GM19324 (cell line): ENCODE data around the gene NUP98.

ENCODE experiments used
- ATAC-seq: cut with Tn5 transposase; IDR thresholded peaks from one replicate; pipeline ENCODE4 v1.9.1; 2021; ENCODE audit warnings: mild to moderate bottlenecking, moderate library complexity; ENCODE audit not compliant: unreplicated experiment, low FRiP score

Gene NUP98

DNA sequence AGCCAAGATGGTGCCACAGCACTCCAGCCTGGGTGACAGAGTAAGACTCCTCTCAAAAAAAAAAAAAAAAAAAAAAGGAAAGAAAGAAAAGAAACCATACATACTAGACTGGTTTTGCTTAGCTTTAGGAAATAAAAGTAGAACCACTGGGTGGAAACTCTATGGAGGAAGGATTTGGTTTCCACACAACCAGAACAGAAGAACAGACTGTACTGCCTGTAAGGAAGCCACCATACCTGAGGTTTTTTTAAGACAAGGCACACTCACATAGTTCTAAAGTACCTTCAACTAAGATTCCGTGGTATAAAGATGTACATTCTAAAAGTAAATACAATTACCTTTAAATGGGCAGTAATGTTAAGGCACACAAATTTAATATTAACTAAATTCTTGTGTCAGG is 58.6 kb downstream of the NUP98 start:
- ATAC-seq, result no peak

- ATAC-seq, result no peak
Observed at GRCh38 chr11:3738241-3738640, 59.1 kb downstream of the NUP98 start.

- no peak for ATAC-seq
Observed at GRCh38 chr11:3737386-3737933, 59.9 kb downstream of the NUP98 start.

DNA sequence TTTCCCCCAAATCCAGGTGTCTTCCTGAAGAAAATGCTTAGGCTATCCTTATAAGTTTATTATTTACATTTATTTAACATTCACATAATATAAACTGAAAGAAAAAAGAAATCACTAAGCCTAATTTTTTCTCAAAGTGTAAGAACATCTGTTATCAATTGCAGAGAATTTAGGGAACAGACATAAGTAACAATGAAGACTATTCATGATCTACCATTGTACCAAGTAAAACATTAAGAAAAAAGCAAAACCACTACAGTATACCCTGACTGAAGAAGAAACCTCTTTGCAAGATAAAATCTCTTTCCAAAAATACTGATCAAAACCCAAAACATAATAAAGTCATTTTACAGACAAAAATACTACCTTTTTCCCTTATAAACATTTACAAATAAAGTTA is 60.5 kb downstream of the NUP98 start:
- no peak for ATAC-seq

GRCh38 chr11:3735827-3736226 is 61.5 kb downstream of the NUP98 start:
- no peak for ATAC-seq

DNA sequence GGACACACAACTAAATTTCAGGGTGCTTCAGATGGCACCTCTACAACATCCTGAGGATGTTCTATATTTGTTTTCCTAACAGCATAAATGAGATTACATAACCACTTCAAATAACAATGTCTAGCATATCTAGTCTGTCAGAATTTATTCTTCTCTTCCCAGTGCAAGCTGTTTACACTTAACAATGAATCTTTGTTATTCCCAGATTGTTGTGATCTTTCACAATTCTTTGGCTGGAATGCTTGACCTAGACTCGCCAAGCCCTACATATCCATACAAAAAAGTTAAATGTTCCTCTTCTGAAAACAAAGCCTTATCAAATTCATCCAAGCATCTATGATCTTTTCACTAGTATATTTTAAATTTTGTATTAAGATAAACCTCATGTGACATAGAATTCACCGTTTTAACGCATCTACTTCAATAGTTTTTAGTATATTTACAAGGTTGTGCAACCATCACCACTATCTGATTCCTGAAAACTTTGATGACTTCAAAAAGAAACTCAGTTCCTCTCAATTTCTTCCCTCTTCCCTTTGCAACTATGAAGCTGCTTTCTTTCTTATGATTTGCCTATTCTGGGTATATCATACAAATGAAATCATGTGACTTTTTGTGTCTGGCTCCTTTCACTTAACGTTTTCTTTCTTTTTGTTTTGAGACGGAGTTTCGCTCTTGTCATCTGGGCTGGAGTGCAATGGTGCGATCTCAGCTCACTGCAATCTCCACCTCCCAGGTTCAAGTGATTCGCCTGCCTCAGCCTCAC is 64.5 kb downstream of the NUP98 start:
- ATAC-seq, result no peak

DNA sequence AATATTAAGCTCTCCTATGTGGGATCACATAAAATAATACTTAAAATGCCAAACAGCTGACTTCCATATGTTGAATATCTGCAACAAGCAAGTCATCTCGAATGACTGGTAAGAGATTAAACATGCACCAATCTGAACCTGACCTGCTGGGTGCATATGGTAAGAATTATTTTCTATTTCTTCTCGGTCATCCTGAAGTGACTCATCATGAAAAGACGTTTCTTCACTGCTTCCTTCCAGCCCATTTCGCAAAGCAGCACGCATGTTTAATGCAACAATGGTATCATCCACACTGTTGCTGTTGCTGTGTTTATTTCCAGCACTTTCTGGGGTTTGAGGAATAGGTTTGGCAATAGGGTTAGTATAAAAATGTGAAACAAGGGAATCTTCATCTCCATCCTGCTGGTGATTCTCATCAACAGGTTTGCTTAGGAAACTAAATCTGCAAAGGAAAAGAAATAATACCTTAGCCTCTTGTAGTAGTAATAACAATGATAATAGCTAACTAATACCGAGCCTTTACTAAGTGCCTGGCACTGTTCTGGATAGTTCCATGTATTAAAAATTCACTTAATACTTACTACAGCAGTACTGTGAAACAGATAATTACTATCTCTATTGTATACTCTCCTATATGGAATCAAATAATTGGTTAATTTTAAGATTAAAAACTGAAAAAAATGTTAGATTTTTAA is 74.2 kb downstream of the NUP98 start:
- no peak for ATAC-seq

GRCh38 chr11:3722100-3722499 is 75.3 kb downstream of the NUP98 start:
- no peak for ATAC-seq

- ATAC-seq, result no peak
Observed at GRCh38 chr11:3720997-3721396, 76.4 kb downstream of the NUP98 start.

DNA sequence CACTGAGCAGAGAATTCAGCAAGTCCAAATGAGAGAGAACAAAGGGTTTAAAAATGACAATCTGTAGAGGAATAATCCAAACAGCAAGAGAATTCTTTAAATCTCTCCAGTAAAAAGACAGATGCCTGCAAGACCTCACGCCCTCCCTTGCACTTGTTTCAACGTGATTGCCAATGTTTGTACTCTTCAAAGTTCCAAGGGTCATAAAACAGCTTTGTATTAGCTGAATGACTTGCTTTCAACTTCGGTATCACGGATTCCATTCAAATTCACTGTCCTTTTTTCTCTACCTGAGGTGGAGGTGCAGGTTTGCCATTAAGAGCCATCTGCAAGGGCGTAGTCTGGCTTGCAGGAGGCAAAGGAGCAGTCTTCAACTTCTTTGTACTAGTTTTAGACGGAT is 85.1 kb downstream of the NUP98 start:
- no peak for ATAC-seq

DNA sequence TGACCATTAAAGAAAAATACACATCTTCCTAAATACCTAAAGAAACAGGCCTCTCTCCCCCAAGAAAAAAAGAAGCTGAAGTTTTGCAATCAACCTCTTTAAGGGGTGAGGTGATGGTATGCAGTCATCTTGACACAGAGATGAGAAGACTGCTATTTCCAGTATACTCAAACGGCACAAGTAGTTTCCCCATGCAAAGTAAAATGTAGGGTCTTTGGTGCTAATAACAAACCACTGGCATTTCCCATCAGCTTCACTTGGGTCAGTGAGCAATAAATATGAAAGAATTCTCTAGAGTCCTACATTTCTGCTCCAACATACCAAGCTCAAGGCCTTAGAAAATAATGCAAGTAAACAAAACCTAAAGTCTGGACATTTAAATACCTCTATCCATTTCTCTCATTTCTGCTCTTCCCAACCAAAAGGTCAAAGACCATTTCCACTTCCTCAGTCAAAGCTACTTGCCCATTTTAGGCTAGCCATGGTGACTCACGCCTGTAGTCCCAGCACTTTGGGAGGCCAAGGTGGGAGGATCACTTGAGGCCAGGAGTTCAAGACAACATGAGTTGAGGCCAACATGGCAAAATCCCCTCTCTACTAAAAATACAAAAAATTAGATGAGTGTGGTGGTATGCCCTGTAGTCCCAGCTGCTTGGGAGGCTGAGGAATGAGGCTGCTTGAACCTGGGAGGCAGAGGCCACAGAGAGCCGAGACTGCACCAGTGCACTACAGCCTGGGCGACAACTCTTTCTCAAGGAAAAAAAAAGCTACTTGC is 86.7 kb downstream of the NUP98 start:
- no peak for ATAC-seq

DNA sequence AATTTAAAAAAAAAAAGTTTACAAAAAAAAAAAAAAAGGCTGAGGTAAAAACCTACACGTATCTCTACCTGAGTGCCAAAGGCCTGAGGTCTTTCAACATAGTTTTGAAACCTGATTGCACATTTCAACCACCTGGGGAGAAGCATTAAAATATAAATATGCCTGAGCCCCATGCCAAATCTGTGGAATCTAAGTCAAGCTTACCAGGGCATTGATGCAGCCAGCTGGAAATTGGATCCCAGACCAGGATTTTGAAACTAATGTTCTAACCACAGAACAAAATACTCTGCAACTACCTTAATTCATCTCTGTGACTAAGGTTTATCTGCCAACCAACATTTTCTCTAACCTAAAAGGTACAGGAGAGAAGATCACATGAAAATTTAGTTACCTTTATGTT is 87.4 kb downstream of the NUP98 start:
- no peak for ATAC-seq

DNA sequence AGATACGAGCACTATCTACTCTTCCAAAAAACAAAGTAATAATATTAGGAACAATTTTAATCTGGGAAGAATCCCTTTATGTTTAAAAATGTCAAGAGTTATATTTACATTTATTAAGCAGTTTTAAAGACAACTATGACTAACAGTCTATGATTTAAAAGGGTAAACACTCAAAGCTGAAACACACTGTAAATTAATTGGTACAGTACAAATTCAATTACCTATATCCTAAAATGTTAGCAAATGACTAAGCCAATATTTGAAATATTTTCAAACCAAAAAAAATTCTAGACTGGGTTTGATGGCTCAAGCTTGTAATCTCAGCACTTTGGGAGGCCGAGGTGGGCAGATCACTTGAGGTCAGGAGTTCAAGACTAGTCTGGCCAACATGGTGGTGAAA is 90.2 kb downstream of the NUP98 start:
- ATAC-seq, result no peak

GRCh38 chr11:3703383-3703782 is 94.0 kb downstream of the NUP98 start:
- no peak for ATAC-seq

- no peak for ATAC-seq
Observed at GRCh38 chr11:3700910-3701309, 96.4 kb downstream of the NUP98 start.

- ATAC-seq, result no peak
Observed at GRCh38 chr11:3700410-3700809, 96.9 kb downstream of the NUP98 start.

GRCh38 chr11:3686751-3687150 is 110.6 kb downstream of the NUP98 start:
- ATAC-seq, result no peak

DNA sequence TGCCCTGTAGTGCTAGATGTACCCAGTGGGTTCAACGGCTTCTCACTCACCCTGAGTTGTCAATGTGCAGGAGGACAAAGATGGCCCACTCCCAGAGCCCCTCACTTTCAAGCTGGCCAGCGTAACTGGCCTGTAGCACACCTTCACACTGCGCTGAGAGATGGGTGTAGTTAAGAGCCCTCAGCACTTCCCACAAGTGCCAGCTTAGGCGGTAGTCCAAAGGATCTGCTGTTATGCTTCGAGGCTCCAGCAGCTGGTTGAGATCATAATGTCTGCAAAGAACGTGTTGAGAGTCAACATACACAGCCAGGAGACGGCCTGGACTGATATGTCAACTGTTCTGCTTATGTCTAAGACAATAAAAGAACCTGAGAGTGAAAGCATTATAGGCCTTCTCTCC is 111.4 kb downstream of the NUP98 start:
- no peak for ATAC-seq

DNA sequence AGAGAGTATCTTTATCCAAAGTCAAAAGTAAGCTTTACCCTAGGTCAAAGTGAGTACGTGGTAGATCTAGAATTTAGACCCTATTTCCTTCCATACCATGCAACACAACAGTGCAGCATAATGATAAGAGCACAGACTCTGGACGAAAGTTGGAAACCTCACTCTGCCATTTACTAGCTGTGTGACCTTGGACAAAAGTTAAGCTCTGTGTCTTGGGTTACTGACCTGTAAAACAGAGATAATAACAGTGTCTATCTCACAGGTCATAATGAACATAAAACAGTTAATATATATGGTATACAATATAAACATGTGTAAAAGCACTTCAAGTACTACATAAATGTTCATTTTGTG is 112.6 kb downstream of the NUP98 start:
- ATAC-seq, result no peak

GRCh38 chr11:3684129-3684818 is 113.1 kb downstream of the NUP98 start:
- ATAC-seq, result no peak

GRCh38 chr11:3683039-3683438 is 114.3 kb downstream of the NUP98 start:
- no peak for ATAC-seq
